Measurements from ENCODE around the gene MTHFD2L. TPM values are rescaled to one million over a fixed set of nuclear protein-coding genes. Genes with fewer than 3 reads are reported as not detected.

Gene MTHFD2L
- total and polyA plus RNA-seq, 2 of the 8 experiments (the other 6 are each of a cell fraction or from before 2014, with no cell fraction given) = 5.4 to 15.0 TPM

GRCh38 chr4:74197080-74197479 is 39.2 kb downstream of the MTHFD2L start (continued):
- no peak for TF ChIP-seq MAX (IDR thresholded peaks at IDR 0.05)
- TF ChIP-seq EZH2 (IDR thresholded peaks at IDR 0.05; ENCODE audit: low read depth, low read length, severe bottlenecking) = no peak
- no peak for TF ChIP-seq BACH1 (IDR thresholded peaks at IDR 0.05; ENCODE audit: low read length)

Measured in H1 (cell line).